NCI-H2227 (cell line): ENCODE results near the gene GPC6.
"Not testable (repeated sequence)": the region's sequence is repeated elsewhere in the genome, so short reads cannot be mapped to it uniquely, and the experiment has no call there.

ENCODE experiments used
- DNase-seq: peaks from one replicate; lab custom pipeline; 2025; ENCODE audit not compliant: unreplicated experiment; lab: John Stamatoyannopoulos, UW

Gene GPC6

GRCh38 chr13:93318534-93319254, 92.1 kb downstream of the GPC6 start:
- no peak for DNase-seq

- no peak for DNase-seq
These were observed 94.3 kb downstream of the GPC6 start for GRCh38 chr13:93320942-93321341.

- not testable (repeated sequence) for DNase-seq
These were observed 97.3 kb downstream of the GPC6 start for GRCh38 chr13:93323880-93324279.

GRCh38 chr13:93325303-93326233, 99.0 kb downstream of the GPC6 start:
- no peak for DNase-seq

GRCh38 chr13:93326234-93326811, 99.7 kb downstream of the GPC6 start:
- DNase-seq, result no peak

GRCh38 chr13:93328943-93329342, 102.3 kb downstream of the GPC6 start:
- no peak for DNase-seq

- DNase-seq, result no peak
These were observed 110.1 kb downstream of the GPC6 start for GRCh38 chr13:93336728-93337127.

GRCh38 chr13:93338030-93338429, 111.4 kb downstream of the GPC6 start:
- DNase-seq, result no peak

- no peak for DNase-seq
These were observed 112.3 kb downstream of the GPC6 start for GRCh38 chr13:93338906-93339305.

GRCh38 chr13:93339550-93339949, 112.9 kb downstream of the GPC6 start:
- no peak for DNase-seq

- no peak for DNase-seq
These were observed 114.9 kb downstream of the GPC6 start for GRCh38 chr13:93341517-93341916.

GRCh38 chr13:93343097-93343496, 116.5 kb downstream of the GPC6 start:
- no peak for DNase-seq

- DNase-seq, result no peak
These were observed 117.6 kb downstream of the GPC6 start for GRCh38 chr13:93344048-93344705.

GRCh38 chr13:93345024-93345423, 118.4 kb downstream of the GPC6 start:
- no peak for DNase-seq

GRCh38 chr13:93345770-93346169, 119.2 kb downstream of the GPC6 start:
- no peak for DNase-seq

GRCh38 chr13:93352616-93353015, 126.0 kb downstream of the GPC6 start:
- DNase-seq, result no peak

- peak; percentile 57 for DNase-seq
These were observed 128.5 kb downstream of the GPC6 start for GRCh38 chr13:93355094-93355493.

- DNase-seq, result no peak
These were observed 129.9 kb downstream of the GPC6 start for GRCh38 chr13:93356469-93356868.

- DNase-seq, result no peak
These were observed 133.4 kb downstream of the GPC6 start for GRCh38 chr13:93360021-93360420.

- DNase-seq, result no peak
These were observed 135.1 kb downstream of the GPC6 start for GRCh38 chr13:93361703-93362102.

- no peak for DNase-seq
These were observed 137.6 kb downstream of the GPC6 start for GRCh38 chr13:93364166-93364565.
